ENCODE results near the gene LSP1. TPM values are rescaled to one million over a fixed set of nuclear protein-coding genes. Genes with fewer than 3 reads are reported as not detected.
A peak's percentile ranks its signal among the peaks of the same experiment; 100 is the strongest.

The LSP1 gene
- total RNA-seq, 2 donors from 2014 or later, result 6.7 to 11.6 TPM

GRCh38 chr11:1864831-1865665 lies 12.2 kb downstream of the LSP1 start:
- no peak for DNase-seq (ENCODE audit: low spot score)
- H3K4me3 ChIP-seq, result no peak overlapping the region
- H3K36me3 ChIP-seq, result no peaks in the 10 kb centered on the region
- H3K4me1 ChIP-seq (replicated peaks), result no peaks in the 10 kb centered on the region
- H3K27me3 ChIP-seq (replicated peaks; ENCODE audit: insufficient read depth), result no peaks in the 10 kb centered on the region
- H3K27ac ChIP-seq, result peak overlapping the region in 1 of 2 donors; percentile 41
- TF ChIP-seq POLR2AphosphoS5 (IDR thresholded peaks at IDR 0.05) (no peak), POLR2A (IDR thresholded peaks at IDR 0.05) (no peak), CTCF (IDR thresholded peaks at IDR 0.05) (no peak)
- no peaks in the 10 kb centered on the region for H3K9me3 ChIP-seq
- WGBS, result 76% methylated on average over 30 of the region's 30 CpGs
- intact Hi-C loops (cut with DNase I), result no loop called here

GRCh38 chr11:1866226-1866625 lies 13.3 kb downstream of the LSP1 start:
- intact Hi-C loops (cut with DNase I), result no loop called here
- Histone ChIP-seq H3K4me1 (replicated peaks) (no peaks in the 10 kb centered on the region), H3K9me3 (no peaks in the 10 kb centered on the region), H3K4me3 (no peak overlapping the region), H3K27me3 (replicated peaks; ENCODE audit: insufficient read depth) (peaks cover 3% of the 10 kb centered on the region), H3K27ac (no peak overlapping the region), H3K36me3 (no peaks in the 10 kb centered on the region)
- WGBS, result 93% methylated on average over 8 of the region's 8 CpGs
- no peak for DNase-seq (ENCODE audit: low spot score)
- no peak for TF ChIP-seq CTCF (IDR thresholded peaks at IDR 0.05)

- no peak overlapping the region for H3K27ac ChIP-seq
These were observed 13.9 kb downstream of the LSP1 start for GRCh38 chr11:1866776-1867175.

GRCh38 chr11:1867381-1867780 lies 14.5 kb downstream of the LSP1 start:
- H3K27me3 ChIP-seq (replicated peaks; ENCODE audit: insufficient read depth), result peaks cover 3% of the 10 kb centered on the region
- DNase-seq (ENCODE audit: low spot score), result no peak
- TF ChIP-seq CTCF (IDR thresholded peaks at IDR 0.05) (no peak), POLR2A (IDR thresholded peaks at IDR 0.05) (no peak), POLR2AphosphoS5 (IDR thresholded peaks at IDR 0.05) (no peak)
- intact Hi-C loops (cut with DNase I), result no loop called here
- H3K4me3 ChIP-seq, result no peak overlapping the region
- no peak overlapping the region for H3K27ac ChIP-seq
- no peaks in the 10 kb centered on the region for H3K9me3 ChIP-seq
- H3K36me3 ChIP-seq, result no peaks in the 10 kb centered on the region
- 85% methylated on average over 8 of the region's 8 CpGs for WGBS
- no peaks in the 10 kb centered on the region for H3K4me1 ChIP-seq (replicated peaks)

More at GRCh38 chr11:1866776-1867175, 13.9 kb downstream of the LSP1 start:
- no peak for TF ChIP-seq CTCF (IDR thresholded peaks at IDR 0.05)
- no peak for TF ChIP-seq POLR2AphosphoS5 (IDR thresholded peaks at IDR 0.05)
- no peak for TF ChIP-seq POLR2A (IDR thresholded peaks at IDR 0.05)
- peaks cover 3% of the 10 kb centered on the region for H3K27me3 ChIP-seq (replicated peaks; ENCODE audit: insufficient read depth)
- H3K9me3 ChIP-seq, result no peaks in the 10 kb centered on the region
- no peaks in the 10 kb centered on the region for H3K36me3 ChIP-seq
- H3K4me3 ChIP-seq, result no peak overlapping the region
- intact Hi-C loops (cut with DNase I), result no loop called here
- WGBS, result 79% methylated on average over 15 of the region's 15 CpGs
- no peak for DNase-seq (ENCODE audit: low spot score)
- H3K4me1 ChIP-seq (replicated peaks), result no peaks in the 10 kb centered on the region

- 97% methylated on average over 12 of the region's 14 CpGs for WGBS
- no peak for DNase-seq (ENCODE audit: low spot score)
- Histone ChIP-seq H3K4me1 (replicated peaks) (no peaks in the 10 kb centered on the region), H3K27me3 (replicated peaks; ENCODE audit: insufficient read depth) (peaks cover 3% of the 10 kb centered on the region), H3K9me3 (no peaks in the 10 kb centered on the region), H3K36me3 (no peaks in the 10 kb centered on the region), H3K27ac (no peak overlapping the region), H3K4me3 (no peak overlapping the region)
- intact Hi-C loops (cut with DNase I), result no loop called here
- no peak for TF ChIP-seq CTCF (IDR thresholded peaks at IDR 0.05)
- TF ChIP-seq POLR2AphosphoS5 (IDR thresholded peaks at IDR 0.05), result no peak
- no peak for TF ChIP-seq POLR2A (IDR thresholded peaks at IDR 0.05)
These were observed 15.3 kb downstream of the LSP1 start for GRCh38 chr11:1868056-1868635.
